Measurements from ENCODE around the gene PPP1R3E.
"Not testable (repeated sequence)": the region's sequence is repeated elsewhere in the genome, so short reads cannot be mapped to it uniquely, and the experiment has no call there.

PPP1R3E gene

GRCh38 chr14:23302290-23303225, at the start of gene PPP1R3E:
Gene PPP1R3E (minus strand): TSS chr14:23302859. CDS start chr14:23302576, 283 bp downstream.
- peak; percentile 37 for DNase-seq (ENCODE audit: low spot score)

GRCh38 chr14:23351681-23352505, 49.2 kb upstream of the PPP1R3E start:
- no peak for DNase-seq (ENCODE audit: low spot score)

GRCh38 chr14:23349156-23349845, 46.6 kb upstream of the PPP1R3E start:
- no peak for DNase-seq (ENCODE audit: low spot score)

- no peak for DNase-seq (ENCODE audit: low spot score)
These were observed 45.6 kb upstream of the PPP1R3E start for GRCh38 chr14:23348297-23348655.

- no peak for DNase-seq (ENCODE audit: low spot score)
These were observed 45.0 kb upstream of the PPP1R3E start for GRCh38 chr14:23347406-23348296.

- DNase-seq (ENCODE audit: low spot score): no peak
These were observed 44.2 kb upstream of the PPP1R3E start for GRCh38 chr14:23346693-23347405.

GRCh38 chr14:23345987-23346692, 43.5 kb upstream of the PPP1R3E start:
- DNase-seq (ENCODE audit: low spot score): no peak

- no peak for DNase-seq (ENCODE audit: low spot score)
These were observed 41.8 kb upstream of the PPP1R3E start for GRCh38 chr14:23344481-23344880.

- DNase-seq (ENCODE audit: low spot score): no peak
These were observed 37.0 kb upstream of the PPP1R3E start for GRCh38 chr14:23339506-23340268.

- DNase-seq (ENCODE audit: low spot score): no peak
These were observed 33.0 kb upstream of the PPP1R3E start for GRCh38 chr14:23335623-23336022.

GRCh38 chr14:23327947-23328744, 25.5 kb upstream of the PPP1R3E start:
- DNase-seq (ENCODE audit: low spot score): peak; percentile 75

- no peak for DNase-seq (ENCODE audit: low spot score)
These were observed 24.1 kb upstream of the PPP1R3E start for GRCh38 chr14:23326491-23327332.

- not testable (repeated sequence) for DNase-seq (ENCODE audit: low spot score)
These were observed 23.1 kb upstream of the PPP1R3E start for GRCh38 chr14:23325746-23326145.

- DNase-seq (ENCODE audit: low spot score): no peak
These were observed 22.3 kb upstream of the PPP1R3E start for GRCh38 chr14:23324993-23325392.

- no peak for DNase-seq (ENCODE audit: low spot score)
These were observed 21.8 kb upstream of the PPP1R3E start for GRCh38 chr14:23324455-23324846.

- no peak for DNase-seq (ENCODE audit: low spot score)
These were observed 21.3 kb upstream of the PPP1R3E start for GRCh38 chr14:23323838-23324454.

All from hepatic stellate cell (primary cell).